HG03135 (cell line): ENCODE measurements around the gene RABGAP1L.
"Not testable (repeated sequence)": the region's sequence is repeated elsewhere in the genome, so short reads cannot be mapped to it uniquely, and the experiment has no call there.

Source experiments
- ATAC-seq: cut with Tn5 transposase; IDR thresholded peaks from one replicate; pipeline ENCODE4 v1.9.1; 2021; ENCODE audit warnings: mild to moderate bottlenecking, moderate library complexity; ENCODE audit not compliant: unreplicated experiment

The RABGAP1L gene

GRCh38 chr1:174836543-174836942 is 677.2 kb downstream of the RABGAP1L start:
- no peak for ATAC-seq

GRCh38 chr1:174837386-174837785 is 678.1 kb downstream of the RABGAP1L start:
- ATAC-seq: no peak

DNA sequence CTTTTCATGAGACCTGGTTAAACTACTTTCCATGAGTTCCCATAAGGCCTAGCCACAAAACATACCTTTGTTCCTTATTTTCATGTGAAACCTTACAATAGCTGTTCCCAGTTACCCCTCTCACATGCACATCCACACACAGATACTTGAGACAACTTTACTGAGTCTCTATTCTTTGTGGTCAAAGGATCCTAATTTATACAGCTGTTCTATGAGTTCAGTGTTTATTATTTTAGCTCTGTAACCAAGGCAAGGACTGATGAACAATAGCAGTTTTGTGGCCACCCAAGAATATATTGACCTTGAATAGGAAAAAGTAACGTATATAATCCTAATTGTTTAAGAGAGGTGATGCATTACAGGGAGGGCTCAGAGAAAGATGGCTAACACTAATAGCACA is 679.9 kb downstream of the RABGAP1L start:
- ATAC-seq: no peak

- no peak for ATAC-seq
Observed at GRCh38 chr1:174841747-174842146, 682.4 kb downstream of the RABGAP1L start.

DNA sequence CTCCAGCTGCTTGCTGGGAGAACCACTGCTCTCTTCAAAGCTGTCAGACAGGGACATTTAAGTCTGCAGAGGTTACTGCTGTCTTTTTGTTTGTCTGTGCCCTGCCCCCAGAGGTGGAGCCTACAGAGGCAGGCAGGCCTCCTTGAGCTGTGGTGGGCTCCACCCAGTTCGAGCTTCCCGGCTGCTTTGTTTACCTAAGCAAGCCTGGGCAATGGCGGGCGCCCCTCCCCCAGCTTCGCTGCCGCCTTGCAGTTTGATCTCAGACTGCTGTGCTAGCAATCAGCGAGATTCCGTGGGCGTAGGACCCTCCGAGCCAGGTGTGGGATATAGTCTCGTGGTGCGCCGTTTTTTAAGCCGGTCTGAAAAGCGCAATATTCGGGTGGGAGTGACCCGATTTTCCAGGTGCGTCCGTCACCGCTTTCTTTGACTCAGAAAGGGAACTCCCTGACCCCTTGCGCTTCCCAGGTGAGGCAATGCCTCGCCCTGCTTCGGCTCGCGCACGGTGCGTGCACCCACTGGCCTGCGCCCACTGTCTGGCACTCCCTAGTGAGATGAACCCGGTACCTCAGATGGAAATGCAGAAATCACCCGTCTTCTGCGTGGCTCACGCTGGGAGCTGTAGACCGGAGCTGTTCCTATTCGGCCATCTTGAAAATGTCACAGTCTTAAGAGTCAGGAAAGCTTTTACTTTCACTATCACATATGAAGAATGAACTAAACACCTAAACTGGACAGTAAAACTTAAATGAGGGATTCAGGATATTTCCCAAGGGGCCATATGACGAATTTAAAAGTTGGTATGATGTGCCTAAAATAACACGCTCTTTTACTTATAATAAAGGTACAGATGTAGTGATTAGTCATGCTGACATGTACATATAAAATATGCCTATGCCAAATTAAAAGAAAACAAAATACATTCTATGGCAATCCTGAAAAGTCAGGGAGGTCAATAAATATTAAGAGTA is 689.6 kb downstream of the RABGAP1L start:
- ATAC-seq: not testable (repeated sequence)

DNA sequence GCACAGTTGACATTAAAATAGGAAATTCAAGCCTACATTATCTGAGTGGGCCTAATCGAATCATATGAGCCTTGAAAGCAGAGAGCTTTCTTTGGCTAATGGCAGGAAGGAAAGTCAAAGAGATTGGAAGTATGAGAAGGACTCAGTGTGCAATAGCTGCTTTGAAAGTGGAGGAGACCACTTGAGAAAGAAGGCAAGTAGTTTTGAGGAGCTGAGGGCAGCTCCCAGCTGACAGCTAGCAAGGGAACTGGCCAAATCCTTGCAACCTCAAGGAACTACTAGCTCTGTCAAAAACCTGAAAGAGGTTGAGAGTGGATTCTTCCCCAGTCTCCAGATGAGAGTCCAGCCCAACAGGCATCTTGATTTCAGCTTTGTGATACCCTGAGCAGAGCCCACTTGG is 691.4 kb downstream of the RABGAP1L start:
- ATAC-seq: no peak

GRCh38 chr1:174858301-174858700 is 699.0 kb downstream of the RABGAP1L start:
- no peak for ATAC-seq

DNA sequence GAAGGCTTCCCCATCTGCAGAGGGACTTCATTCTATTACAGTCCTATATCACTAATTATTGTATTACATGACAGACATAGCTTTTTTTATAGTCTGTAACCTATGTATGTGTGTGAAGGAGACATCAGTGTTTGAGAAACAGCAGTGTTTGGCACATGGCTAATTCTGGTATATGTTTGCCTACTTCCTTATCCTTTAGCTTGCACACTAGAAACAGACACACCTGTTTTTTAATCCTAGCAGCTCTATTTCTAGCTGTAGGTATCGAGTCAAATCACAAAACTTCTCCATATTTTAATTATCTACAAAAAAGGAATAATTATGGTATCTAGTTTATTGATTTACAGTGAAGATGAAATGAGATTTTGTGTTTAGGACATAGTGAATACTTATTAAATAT is 711.0 kb downstream of the RABGAP1L start:
- no peak for ATAC-seq

DNA sequence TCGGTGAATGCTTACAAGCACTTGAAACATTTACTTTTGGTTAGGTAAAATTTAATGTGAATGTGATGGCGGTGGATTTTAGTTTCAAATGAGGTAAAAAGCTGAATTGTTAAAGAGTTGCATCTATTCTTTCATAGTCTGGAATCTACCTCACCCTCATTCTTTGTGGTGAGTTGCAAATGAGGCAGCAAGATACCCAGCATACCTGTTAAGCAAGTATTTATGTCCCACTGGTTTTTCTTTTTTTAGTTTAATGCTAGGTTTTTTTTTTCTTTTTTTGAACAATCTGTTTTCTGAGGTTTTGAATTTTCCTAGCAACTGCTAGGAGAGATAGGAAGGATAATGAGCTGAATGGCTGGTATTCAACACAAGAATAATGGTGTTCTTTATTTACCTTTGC is 712.6 kb downstream of the RABGAP1L start:
- ATAC-seq: no peak

- ATAC-seq: no peak
Observed at GRCh38 chr1:174872615-174873058, 713.3 kb downstream of the RABGAP1L start.

DNA sequence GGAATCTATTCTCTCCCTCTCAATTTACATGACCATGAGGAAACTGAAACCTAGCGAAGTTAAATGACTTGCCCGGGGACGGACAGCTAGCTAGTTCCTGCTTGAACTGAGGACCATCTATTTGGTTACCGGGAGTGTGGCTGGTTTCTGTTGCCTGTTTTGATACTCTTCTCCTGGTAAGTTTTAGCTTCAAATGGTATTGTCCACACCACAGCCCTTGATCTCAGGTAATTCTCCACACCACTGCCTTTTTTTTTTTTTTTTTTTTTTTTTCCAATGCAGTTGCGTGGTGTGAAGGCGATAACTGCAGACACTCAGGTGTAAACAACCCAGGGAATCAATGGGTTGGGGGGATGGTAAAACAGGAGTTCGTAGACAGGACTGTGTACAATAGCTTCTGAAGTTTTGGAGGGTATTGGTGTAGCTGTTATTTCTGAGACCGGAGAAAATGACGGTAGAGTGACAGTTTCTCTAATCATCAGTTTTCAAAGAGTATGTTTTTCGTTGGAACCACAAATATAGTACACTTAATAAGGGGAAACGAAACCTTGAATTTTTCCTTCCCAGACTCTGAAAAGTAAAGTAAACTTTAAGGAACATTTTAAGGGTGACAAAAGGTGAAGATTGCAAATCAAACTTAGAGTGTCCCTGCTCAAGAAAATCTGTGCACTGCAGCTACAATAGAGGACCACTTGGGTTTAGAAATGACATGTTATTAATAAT is 715.2 kb downstream of the RABGAP1L start:
- peak; percentile 54 for ATAC-seq

DNA sequence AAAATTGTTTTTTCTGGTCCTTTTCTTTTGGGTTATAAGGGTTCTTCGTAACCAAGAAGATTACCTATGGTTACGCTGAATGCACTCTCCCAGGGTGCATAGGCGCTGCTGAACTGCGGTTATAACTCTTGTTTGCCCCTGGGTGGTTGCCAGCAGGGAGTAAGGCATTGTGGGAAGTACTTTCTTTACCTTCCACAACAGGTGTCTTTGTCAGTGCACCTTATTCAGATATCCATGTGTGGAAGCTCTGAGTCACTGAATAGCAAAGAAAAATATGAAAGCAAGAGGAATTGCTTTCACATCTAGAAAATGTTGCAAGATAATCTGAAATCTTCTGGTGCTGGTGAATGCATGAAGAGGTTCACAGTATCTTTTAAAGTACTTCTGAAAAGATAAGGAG is 716.0 kb downstream of the RABGAP1L start:
- ATAC-seq: no peak

- ATAC-seq: no peak
Observed at GRCh38 chr1:174877208-174877673, 717.9 kb downstream of the RABGAP1L start.

- no peak for ATAC-seq
Observed at GRCh38 chr1:174880171-174880570, 720.9 kb downstream of the RABGAP1L start.

DNA sequence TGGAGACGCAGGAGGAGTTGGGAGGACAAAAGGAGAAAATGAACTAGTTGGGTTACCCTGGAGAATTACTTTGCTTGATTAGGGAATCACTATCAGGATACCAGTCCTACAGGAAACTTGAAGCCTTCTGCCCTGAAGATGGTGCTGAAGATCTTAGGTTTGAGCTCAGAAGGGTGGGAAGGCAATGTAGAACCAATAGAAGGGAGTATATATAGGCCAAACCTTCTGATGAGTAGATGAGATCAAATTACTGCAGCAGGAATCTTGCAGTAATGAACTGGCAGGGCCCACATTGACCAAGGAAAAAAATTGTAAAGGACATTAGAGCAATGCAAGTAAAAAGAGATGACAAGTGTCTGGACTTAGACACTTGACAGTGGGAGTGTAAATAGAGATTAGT is 724.1 kb downstream of the RABGAP1L start:
- ATAC-seq: no peak

GRCh38 chr1:174884038-174884437 is 724.7 kb downstream of the RABGAP1L start:
- no peak for ATAC-seq

- ATAC-seq: no peak
Observed at GRCh38 chr1:174884566-174884965, 725.2 kb downstream of the RABGAP1L start.

DNA sequence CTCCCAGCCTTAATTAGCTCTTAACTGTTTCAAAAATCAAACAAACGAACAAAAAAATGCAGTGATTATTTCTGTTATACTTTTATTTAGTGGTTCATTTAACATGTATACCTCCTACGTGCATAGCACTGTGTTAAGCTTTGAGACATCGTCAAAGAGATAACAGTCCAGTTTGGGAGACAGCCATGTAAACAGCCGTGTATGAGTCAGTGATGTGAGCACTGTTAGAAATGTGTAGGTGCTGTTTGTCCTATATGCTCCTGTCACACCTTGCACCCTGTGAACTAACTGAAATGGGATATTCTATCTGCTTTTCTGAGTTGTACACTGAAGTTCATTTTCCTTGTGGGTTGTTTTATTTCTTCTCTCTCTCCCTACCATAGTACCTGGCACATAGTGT is 730.7 kb downstream of the RABGAP1L start:
- no peak for ATAC-seq

GRCh38 chr1:174892016-174892415 is 732.7 kb downstream of the RABGAP1L start:
- no peak for ATAC-seq

GRCh38 chr1:174894117-174894762 is 734.9 kb downstream of the RABGAP1L start:
- ATAC-seq: no peak

DNA sequence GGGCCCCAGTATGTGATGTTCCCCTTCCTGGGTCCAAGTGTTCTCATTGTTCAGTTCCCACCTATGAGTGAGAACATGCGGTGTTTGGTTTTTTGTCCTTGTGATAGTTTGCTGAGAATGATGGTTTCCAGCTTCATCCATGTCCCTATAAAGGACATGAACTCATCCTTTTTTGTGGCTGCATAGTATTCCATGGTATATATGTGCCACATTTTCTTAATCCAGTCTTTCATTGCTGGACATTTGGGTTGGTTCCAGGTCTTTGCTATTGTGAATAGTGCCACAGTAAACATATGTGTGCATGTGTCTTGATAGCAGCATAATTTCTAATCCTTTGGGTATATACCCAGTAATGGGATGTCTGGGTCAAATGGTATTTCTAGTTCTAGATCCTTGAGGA is 736.3 kb downstream of the RABGAP1L start:
- not testable (repeated sequence) for ATAC-seq
